IPS-20b (cell line): ENCODE measurements around the gene JMJD7.
A peak's percentile ranks its signal among the peaks of the same experiment; 100 is the strongest.
"Not testable (repeated sequence)": the region's sequence is repeated elsewhere in the genome, so short reads cannot be mapped to it uniquely, and the experiment has no call there.

ENCODE experiments used
- H3K27ac ChIP-seq: one replicate; pipeline ENCODE4 v1.5.1; 2013; ENCODE audit warnings: low read length
- H3K27me3 ChIP-seq: 2 replicates; pipeline ENCODE4 v1.6.1; 2013; ENCODE audit warnings: mild to moderate bottlenecking, low read length, inconsistent platforms; ENCODE audit not compliant: insufficient read depth
- H3K36me3 ChIP-seq: 2 replicates; pipeline ENCODE4 v1.6.1; 2013; ENCODE audit warnings: low read depth, mild to moderate bottlenecking, inconsistent platforms, low read length, moderate library complexity; ENCODE audit not compliant: insufficient read depth
- H3K4me1 ChIP-seq: 2 replicates; pipeline ENCODE4 v1.6.1; 2013; ENCODE audit warnings: mild to moderate bottlenecking, control low read depth, inconsistent platforms, low read length, moderate library complexity; ENCODE audit not compliant: insufficient read depth
- H3K4me3 ChIP-seq: 2 replicates; pipeline ENCODE4 v1.5.1; 2013; ENCODE audit warnings: mild to moderate bottlenecking, low read length, inconsistent platforms
- H3K9ac ChIP-seq: 2 replicates; pipeline ENCODE4 v1.6.1; 2013; ENCODE audit warnings: low read depth, mild to moderate bottlenecking, inconsistent platforms, low read length, moderate library complexity
- H3K9me3 ChIP-seq: 2 replicates; pipeline ENCODE4 v1.6.1; 2013; ENCODE audit warnings: mild to moderate bottlenecking, low read depth, low read length, inconsistent platforms; ENCODE audit not compliant: insufficient read depth

Gene JMJD7

GRCh38 chr15:41825572-41826535 lies 2.0 kb upstream of the JMJD7 start:
- H3K36me3 ChIP-seq: peaks cover 11% of the 10 kb centered on the region
- no peaks in the 10 kb centered on the region for H3K9me3 ChIP-seq
- no peak overlapping the region for H3K4me3 ChIP-seq
- H3K4me1 ChIP-seq: 0 out of 2 replicates have a peak, but pooled peaks cover 6% of the 10 kb centered on the region
- no peak overlapping the region for H3K9ac ChIP-seq
- H3K27ac ChIP-seq: no peak overlapping the region
- H3K27me3 ChIP-seq: peaks cover 6% of the 10 kb centered on the region; the same call in 1 of the 2 replicates

GRCh38 chr15:41827290-41827879 lies 507 bp upstream of the JMJD7 start:
- H3K27ac ChIP-seq: no peak overlapping the region
- H3K4me3 ChIP-seq: peak overlapping the region; percentile 92
- peaks cover 20% of the 10 kb centered on the region for H3K36me3 ChIP-seq
- H3K27me3 ChIP-seq: peaks cover 6% of the 10 kb centered on the region; the same call in 1 of the 2 replicates
- H3K9me3 ChIP-seq: no peaks in the 10 kb centered on the region
- peak overlapping the region; percentile 48; the same call in 1 of the 2 replicates for H3K9ac ChIP-seq
- 0 out of 2 replicates have a peak, but pooled peaks cover 6% of the 10 kb centered on the region for H3K4me1 ChIP-seq

GRCh38 chr15:41828807-41829141 lies 882 bp downstream of the JMJD7 start:
- Histone ChIP-seq H3K4me3 (peak overlapping the region; percentile 92), H3K9ac (peak overlapping the region; percentile 88; the same call in 1 of the 2 replicates), H3K9me3 (no peaks in the 10 kb centered on the region), H3K36me3 (peaks cover 21% of the 10 kb centered on the region), H3K4me1 (0 out of 2 replicates have a peak, but pooled peaks cover 6% of the 10 kb centered on the region), H3K27ac (no peak overlapping the region), H3K27me3 (peaks cover 6% of the 10 kb centered on the region; the same call in 1 of the 2 replicates)

- H3K27me3 ChIP-seq: peaks cover 6% of the 10 kb centered on the region; the same call in 1 of the 2 replicates
- no peak overlapping the region for H3K4me3 ChIP-seq
- peaks cover 15% of the 10 kb centered on the region for H3K36me3 ChIP-seq
- H3K9me3 ChIP-seq: no peaks in the 10 kb centered on the region
- 0 out of 2 replicates have a peak, but pooled peaks cover 6% of the 10 kb centered on the region for H3K4me1 ChIP-seq
- H3K27ac ChIP-seq: no peak overlapping the region
- H3K9ac ChIP-seq: no peak overlapping the region
These were observed 2.2 kb downstream of the JMJD7 start for GRCh38 chr15:41829959-41830646.

DNA sequence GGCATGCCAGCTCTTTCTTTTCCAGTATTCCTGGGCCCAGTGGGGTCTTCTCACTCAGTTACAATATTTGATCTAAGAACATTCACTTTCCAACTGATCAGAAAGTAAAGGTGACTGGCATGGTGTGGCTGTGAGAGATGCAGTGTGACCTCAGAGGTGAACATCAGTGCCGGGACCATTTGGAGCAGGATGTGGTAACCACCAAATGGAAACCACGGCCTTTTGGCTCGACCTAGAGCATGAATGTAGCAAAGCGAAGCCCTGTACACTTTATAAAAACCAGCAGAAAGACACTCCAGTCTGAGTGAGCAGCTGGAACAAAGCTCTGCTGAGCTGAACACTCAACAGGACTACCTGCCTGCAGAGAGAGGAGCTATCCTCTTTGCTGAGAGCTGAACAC lies 3.4 kb downstream of the JMJD7 start:
- not testable (repeated sequence) for H3K9ac ChIP-seq, H3K4me3 ChIP-seq, H3K4me1 ChIP-seq, H3K9me3 ChIP-seq, H3K27me3 ChIP-seq, H3K27ac ChIP-seq
- peaks cover 10% of the 10 kb centered on the region for H3K36me3 ChIP-seq

- H3K9me3 ChIP-seq: no peaks in the 10 kb centered on the region
These were observed 4.3 kb downstream of the JMJD7 start for GRCh38 chr15:41832208-41832607.

GRCh38 chr15:41832875-41833274 lies 5.0 kb downstream of the JMJD7 start:
- Histone ChIP-seq H3K9me3 (no peaks in the 10 kb centered on the region), H3K4me1 (0 out of 2 replicates have a peak, but pooled peaks cover 6% of the 10 kb centered on the region), H3K36me3 (peaks cover 10% of the 10 kb centered on the region), H3K9ac (no peak overlapping the region), H3K27ac (no peak overlapping the region), H3K4me3 (no peak overlapping the region), H3K27me3 (peaks cover 6% of the 10 kb centered on the region; the same call in 1 of the 2 replicates)

More at GRCh38 chr15:41832208-41832607, 4.3 kb downstream of the JMJD7 start:
- peaks cover 10% of the 10 kb centered on the region for H3K36me3 ChIP-seq
- peaks cover 6% of the 10 kb centered on the region; the same call in 1 of the 2 replicates for H3K27me3 ChIP-seq
- no peak overlapping the region for H3K9ac ChIP-seq
- H3K4me1 ChIP-seq: 0 out of 2 replicates have a peak, but pooled peaks cover 6% of the 10 kb centered on the region
- H3K27ac ChIP-seq: no peak overlapping the region
- H3K4me3 ChIP-seq: no peak overlapping the region

DNA sequence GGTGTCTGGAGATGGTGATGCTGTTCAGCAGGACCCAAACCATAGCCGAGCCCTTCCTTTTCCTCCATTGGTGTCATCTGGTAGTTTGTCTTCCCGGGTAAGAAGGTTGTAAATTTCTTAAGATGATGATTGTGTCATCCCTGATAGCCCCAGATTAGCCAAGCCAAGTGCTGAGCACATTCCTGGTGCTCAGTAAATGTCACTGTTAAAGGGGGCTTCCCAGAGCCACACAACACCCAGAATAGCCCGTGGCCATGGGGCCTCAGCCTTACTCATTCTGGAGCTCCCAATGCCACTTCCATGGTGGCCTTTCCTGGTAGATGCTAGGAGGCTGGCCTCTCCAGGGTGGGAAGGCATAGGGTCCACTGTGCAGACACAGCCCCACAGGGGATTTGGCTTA lies 6.2 kb downstream of the JMJD7 start:
- Histone ChIP-seq H3K9me3 (no peaks in the 10 kb centered on the region), H3K4me3 (no peak overlapping the region), H3K27me3 (no peaks in the 10 kb centered on the region), H3K27ac (no peak overlapping the region), H3K36me3 (peaks cover 10% of the 10 kb centered on the region), H3K4me1 (no peaks in the 10 kb centered on the region), H3K9ac (no peak overlapping the region)

DNA sequence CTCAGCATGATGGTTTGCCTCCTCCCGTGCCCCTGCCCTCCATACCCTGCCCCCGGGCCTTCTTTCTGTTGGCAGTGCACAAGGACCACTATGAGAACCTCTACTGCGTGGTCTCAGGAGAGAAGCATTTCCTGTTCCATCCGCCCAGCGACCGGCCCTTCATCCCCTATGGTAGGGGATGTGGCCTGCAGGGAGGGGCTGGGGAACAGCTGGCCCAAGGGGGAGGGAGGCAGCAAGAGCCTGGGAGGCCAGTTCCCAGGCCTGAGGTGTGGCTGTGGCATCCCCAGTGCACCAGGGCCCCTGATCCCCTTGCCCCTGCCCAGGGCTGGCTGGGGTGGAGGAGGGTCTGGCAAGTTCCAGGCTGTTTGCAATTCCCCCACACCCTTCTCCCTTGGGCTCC lies 8.2 kb downstream of the JMJD7 start:
- H3K27me3 ChIP-seq: no peaks in the 10 kb centered on the region
- no peaks in the 10 kb centered on the region for H3K4me1 ChIP-seq
- no peak overlapping the region for H3K27ac ChIP-seq
- H3K9me3 ChIP-seq: no peaks in the 10 kb centered on the region
- peaks cover 10% of the 10 kb centered on the region for H3K36me3 ChIP-seq
- no peak overlapping the region for H3K9ac ChIP-seq
- no peak overlapping the region for H3K4me3 ChIP-seq

GRCh38 chr15:41836713-41837454 lies 9.0 kb downstream of the JMJD7 start:
- H3K27me3 ChIP-seq: no peaks in the 10 kb centered on the region
- no peak overlapping the region for H3K27ac ChIP-seq
- no peak overlapping the region for H3K4me3 ChIP-seq
- H3K36me3 ChIP-seq: peaks cover 6% of the 10 kb centered on the region
- no peaks in the 10 kb centered on the region for H3K4me1 ChIP-seq
- H3K9ac ChIP-seq: no peak overlapping the region
- H3K9me3 ChIP-seq: no peaks in the 10 kb centered on the region

DNA sequence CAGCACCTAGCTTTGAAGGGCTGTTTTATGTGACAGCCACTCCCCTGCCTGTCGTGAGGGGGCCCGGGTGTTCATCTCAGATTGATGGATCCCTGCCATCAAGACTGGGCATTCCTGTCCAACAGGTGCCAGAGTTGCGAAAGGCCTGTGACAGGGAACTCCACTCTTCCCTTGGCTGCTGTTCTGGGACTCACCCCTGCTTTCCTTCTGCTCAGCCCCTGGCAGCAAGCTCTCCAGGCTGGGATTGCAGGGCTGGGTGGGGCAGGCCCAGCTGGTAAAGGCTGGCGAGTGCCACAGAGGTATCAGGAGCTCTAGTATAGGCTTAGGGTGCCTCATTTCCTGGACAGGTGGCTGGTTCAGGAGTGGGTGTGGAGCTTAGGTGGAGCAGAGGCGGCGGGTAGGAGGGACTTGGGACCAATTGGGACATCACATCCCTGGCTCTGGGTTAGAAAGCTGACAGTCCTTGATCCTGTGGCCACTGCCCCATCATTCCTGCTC lies 10.6 kb downstream of the JMJD7 start, which contains the start of gene PLA2G4B:
TSS of gene PLA2G4B (plus strand) at position 448 of the 498 bp plus-strand sequence. CDS start 67 bp downstream, outside the sequence.
- H3K27me3 ChIP-seq: no peaks in the 10 kb centered on the region
- H3K9ac ChIP-seq: no peak within 1 kb of the TSS
- no peak within 1 kb of the TSS for H3K27ac ChIP-seq
- H3K9me3 ChIP-seq: no peaks in the 10 kb centered on the region
- no peaks in the 10 kb centered on the region for H3K4me1 ChIP-seq
- no peaks in the 10 kb centered on the region for H3K36me3 ChIP-seq
- no peak within 1 kb of the TSS for H3K4me3 ChIP-seq
